HL-60 (cell line): ENCODE measurements around the gene TACC2.

ENCODE experiments used
- DNase-seq, 2 experiments: peaks; one replicate each; pipeline ENCODE4 v3.0.0-alpha.2; 2010 to 2020; ENCODE audit warnings: low read depth in 1 of 2, low spot score in 1 of 2
- H3K27ac ChIP-seq: fragments of 250-450 bp; sonication (Bioruptor Pico); replicated peaks from 2 replicates; pipeline ENCODE4 v1.5.1; 2020; ENCODE audit warnings: mild to moderate bottlenecking, moderate library complexity
- H3K27me3 ChIP-seq: fragments of 250-450 bp; sonication (Bioruptor Pico); 2 replicates; pipeline ENCODE4 v1.5.1; 2021; ENCODE audit warnings: mild to moderate bottlenecking, moderate library complexity; ENCODE audit not compliant: insufficient read depth, poor library complexity, severe bottlenecking
- H3K4me3 ChIP-seq: replicated peaks from 2 replicates; pipeline ENCODE4 v1.5.1; 2011; ENCODE audit warnings: mild to moderate bottlenecking, control low read depth, low read length; ENCODE audit not compliant: insufficient read depth
- GABPA ChIP-seq: IDR thresholded peaks from 2 replicates; pipeline ENCODE4 v1.6.1; 2012; ENCODE audit warnings: low read depth
- POLR2AphosphoS5 ChIP-seq: IDR thresholded peaks from 2 replicates; pipeline ENCODE4 v1.6.1; 2012; ENCODE audit warnings: low read depth
- SPI1 ChIP-seq: IDR thresholded peaks from 2 replicates; pipeline ENCODE4 v1.6.1; 2012; ENCODE audit warnings: low read depth, mild to moderate bottlenecking, borderline replicate concordance
- TF ChIP-seq, protein P1 (sequence below): IDR thresholded peaks from 2 replicates; pipeline ENCODE4 v1.6.1; 2012; ENCODE audit warnings: low read depth; ENCODE audit not compliant: insufficient replicate concordance
- TF ChIP-seq, protein P2 (sequence below): IDR thresholded peaks from one replicate; pipeline ENCODE4 v1.5.1; 2011; ENCODE audit warnings: low read length, control low read depth, inconsistent platforms; ENCODE audit not compliant: insufficient read depth

TACC2 gene

DNA sequence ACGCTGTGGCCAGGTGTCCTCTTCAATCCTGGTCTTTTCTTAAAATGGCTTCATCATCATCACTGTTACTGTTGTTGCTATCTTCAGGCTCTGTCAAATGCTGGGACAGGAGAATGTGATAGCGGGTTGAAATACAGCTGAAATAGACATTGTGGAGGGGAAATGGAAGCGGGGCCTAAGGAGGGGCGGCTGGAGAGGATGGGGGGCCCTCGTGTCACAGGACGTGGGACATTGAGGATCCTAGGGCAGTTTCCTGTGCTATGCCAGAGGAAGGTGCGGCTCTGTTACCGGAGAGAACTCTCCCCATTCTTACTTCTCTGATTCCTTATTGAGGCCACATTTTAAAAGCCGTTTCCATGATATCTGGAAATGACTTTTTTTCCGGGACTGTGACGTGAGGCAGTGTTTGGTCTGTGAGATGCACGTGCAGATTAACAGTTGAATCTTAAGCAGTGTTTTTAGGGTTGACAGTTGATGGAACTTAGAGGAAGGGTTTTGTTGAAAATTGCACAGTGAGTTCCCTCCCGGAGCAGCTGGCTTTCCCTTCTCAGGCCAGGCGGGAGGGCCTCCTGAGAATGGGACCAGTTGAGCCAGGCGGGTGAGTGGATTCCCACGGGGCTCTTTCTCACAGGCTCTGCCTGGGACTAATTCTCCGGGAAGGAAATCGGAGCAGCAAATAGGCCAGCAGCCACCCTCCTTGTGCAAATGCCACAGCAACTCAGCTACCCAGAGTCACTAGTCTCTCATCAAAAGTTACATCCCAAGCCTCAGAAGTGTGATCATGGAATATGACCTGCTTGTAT lies 125.2 kb downstream of the TACC2 start:
- Histone ChIP-seq H3K4me3 (no peak overlapping the region), H3K27me3 (peaks cover 30% of the 10 kb centered on the region), H3K27ac (no peak overlapping the region)
- DNase-seq: no peak
- TF ChIP-seq GABPA (no peak), POLR2AphosphoS5 (no peak), SPI1 (no peak)
- TF ChIP-seq, protein P1, sequence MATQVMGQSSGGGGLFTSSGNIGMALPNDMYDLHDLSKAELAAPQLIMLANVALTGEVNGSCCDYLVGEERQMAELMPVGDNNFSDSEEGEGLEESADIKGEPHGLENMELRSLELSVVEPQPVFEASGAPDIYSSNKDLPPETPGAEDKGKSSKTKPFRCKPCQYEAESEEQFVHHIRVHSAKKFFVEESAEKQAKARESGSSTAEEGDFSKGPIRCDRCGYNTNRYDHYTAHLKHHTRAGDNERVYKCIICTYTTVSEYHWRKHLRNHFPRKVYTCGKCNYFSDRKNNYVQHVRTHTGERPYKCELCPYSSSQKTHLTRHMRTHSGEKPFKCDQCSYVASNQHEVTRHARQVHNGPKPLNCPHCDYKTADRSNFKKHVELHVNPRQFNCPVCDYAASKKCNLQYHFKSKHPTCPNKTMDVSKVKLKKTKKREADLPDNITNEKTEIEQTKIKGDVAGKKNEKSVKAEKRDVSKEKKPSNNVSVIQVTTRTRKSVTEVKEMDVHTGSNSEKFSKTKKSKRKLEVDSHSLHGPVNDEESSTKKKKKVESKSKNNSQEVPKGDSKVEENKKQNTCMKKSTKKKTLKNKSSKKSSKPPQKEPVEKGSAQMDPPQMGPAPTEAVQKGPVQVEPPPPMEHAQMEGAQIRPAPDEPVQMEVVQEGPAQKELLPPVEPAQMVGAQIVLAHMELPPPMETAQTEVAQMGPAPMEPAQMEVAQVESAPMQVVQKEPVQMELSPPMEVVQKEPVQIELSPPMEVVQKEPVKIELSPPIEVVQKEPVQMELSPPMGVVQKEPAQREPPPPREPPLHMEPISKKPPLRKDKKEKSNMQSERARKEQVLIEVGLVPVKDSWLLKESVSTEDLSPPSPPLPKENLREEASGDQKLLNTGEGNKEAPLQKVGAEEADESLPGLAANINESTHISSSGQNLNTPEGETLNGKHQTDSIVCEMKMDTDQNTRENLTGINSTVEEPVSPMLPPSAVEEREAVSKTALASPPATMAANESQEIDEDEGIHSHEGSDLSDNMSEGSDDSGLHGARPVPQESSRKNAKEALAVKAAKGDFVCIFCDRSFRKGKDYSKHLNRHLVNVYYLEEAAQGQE: no peak
- TF ChIP-seq, protein P2, sequence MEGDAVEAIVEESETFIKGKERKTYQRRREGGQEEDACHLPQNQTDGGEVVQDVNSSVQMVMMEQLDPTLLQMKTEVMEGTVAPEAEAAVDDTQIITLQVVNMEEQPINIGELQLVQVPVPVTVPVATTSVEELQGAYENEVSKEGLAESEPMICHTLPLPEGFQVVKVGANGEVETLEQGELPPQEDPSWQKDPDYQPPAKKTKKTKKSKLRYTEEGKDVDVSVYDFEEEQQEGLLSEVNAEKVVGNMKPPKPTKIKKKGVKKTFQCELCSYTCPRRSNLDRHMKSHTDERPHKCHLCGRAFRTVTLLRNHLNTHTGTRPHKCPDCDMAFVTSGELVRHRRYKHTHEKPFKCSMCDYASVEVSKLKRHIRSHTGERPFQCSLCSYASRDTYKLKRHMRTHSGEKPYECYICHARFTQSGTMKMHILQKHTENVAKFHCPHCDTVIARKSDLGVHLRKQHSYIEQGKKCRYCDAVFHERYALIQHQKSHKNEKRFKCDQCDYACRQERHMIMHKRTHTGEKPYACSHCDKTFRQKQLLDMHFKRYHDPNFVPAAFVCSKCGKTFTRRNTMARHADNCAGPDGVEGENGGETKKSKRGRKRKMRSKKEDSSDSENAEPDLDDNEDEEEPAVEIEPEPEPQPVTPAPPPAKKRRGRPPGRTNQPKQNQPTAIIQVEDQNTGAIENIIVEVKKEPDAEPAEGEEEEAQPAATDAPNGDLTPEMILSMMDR: no peak

DNA sequence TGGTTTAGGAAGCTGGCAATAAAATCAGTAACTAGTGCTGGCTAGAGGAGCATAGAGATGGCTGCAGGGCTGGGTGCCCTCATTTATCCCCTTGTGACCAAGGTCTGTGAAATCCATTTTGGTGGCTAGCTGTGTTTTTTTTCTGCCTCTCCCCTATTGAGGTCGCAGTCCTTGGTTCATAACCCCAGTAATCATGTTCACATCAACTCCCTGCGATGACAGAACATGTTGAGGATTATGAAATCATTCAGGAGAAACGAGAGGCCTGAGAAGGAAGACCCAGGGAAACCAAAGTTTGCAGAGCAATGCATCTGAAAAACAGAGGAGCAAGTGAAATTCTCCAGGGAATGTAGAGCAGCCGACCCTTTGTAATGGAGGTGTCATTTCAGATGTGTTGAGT lies 126.9 kb downstream of the TACC2 start:
- TF ChIP-seq GABPA: no peak
- Histone ChIP-seq H3K27me3 (peaks cover 30% of the 10 kb centered on the region), H3K27ac (no peak overlapping the region), H3K4me3 (no peak overlapping the region)
- no peak for DNase-seq

DNA sequence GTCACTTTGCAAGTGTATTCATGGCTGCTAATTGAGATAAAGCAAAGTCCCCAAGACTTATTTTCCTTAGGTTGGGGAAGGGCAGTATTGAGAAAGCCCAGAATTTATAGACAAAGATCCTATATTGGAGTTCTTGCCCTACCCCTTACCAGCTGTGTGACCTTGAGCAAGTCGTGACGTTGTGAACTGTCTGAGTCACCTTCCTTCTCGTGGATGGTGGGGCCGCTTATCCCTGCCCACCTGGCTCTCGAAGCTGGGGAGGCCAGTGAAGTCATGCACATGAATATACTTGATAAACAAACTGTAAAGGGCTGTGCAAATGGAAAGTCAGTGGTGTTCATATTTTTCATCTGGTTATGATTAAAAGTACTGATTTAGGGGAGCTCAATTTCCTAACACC lies 127.4 kb downstream of the TACC2 start:
- TF ChIP-seq SPI1 (no peak), GABPA (no peak), POLR2AphosphoS5 (no peak)
- TF ChIP-seq, protein P1: no peak
- TF ChIP-seq, protein P2: no peak
- no peak overlapping the region for H3K27ac ChIP-seq
- H3K4me3 ChIP-seq: no peak overlapping the region
- peaks cover 30% of the 10 kb centered on the region for H3K27me3 ChIP-seq
- DNase-seq: no peak

DNA sequence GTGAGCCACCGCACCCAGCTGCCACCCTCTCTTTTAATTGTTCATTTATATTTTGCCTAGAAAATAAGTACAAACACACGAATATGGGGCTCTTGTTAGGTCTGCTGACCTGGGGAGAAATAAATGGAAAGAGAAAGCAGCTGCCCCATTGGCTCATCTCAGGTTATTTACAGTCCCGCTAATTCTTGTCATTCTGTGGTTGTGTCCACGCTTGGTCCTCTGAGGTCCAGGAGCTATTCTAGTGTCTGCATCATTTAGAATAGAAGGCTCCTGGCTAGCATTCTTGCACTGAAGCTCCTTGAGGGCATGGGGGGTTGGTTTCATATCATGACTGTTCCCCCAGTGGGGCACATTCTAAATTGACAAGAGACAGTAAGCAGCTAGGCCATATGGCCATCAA lies 128.5 kb downstream of the TACC2 start:
- no peak for DNase-seq
- Histone ChIP-seq H3K4me3 (no peak overlapping the region), H3K27me3 (peaks cover 24% of the 10 kb centered on the region), H3K27ac (no peak overlapping the region)
- TF ChIP-seq GABPA (no peak), SPI1 (no peak), POLR2AphosphoS5 (no peak)
- TF ChIP-seq, protein P1: no peak
